H1 (cell line): ENCODE data around the gene PRTN3.

Experiments
- CBX8 ChIP-seq: fragments of 300-800, 300-1000 bp; sonication (generic); IDR thresholded peaks from 2 replicates; pipeline ENCODE4 v1.7.1; 2016; ENCODE audit warnings: low read depth, low read length, borderline replicate concordance
- CTCF ChIP-seq, 3 experiments: IDR thresholded peaks; 1 replicate in 2 of 3; 2 replicates in 1 of 3; pipeline versions ENCODE4 v1.5.1 to v1.6.1; 2011; ENCODE audit warnings: low read length in 3 of 3, mild to moderate bottlenecking in 3 of 3, inconsistent platforms in 2 of 3, low read depth in 1 of 3, moderate library complexity in 1 of 3; ENCODE audit not compliant: insufficient read depth in 1 of 3; ENCODE audit errors: control extremely low read depth in 1 of 3
- EP300 ChIP-seq, 2 experiments: IDR thresholded peaks; 1 replicate in 1 of 2; 2 replicates in 1 of 2; pipeline ENCODE4 v1.6.1; 2011 to 2012; ENCODE audit warnings: low read depth in 2 of 2, low read length in 2 of 2, mild to moderate bottlenecking in 2 of 2, borderline replicate concordance in 1 of 2, inconsistent platforms in 1 of 2, moderate library complexity in 1 of 2
- MAX ChIP-seq: IDR thresholded peaks from 2 replicates; pipeline ENCODE4 v1.6.1; 2012; ENCODE audit warnings: inconsistent platforms
- POLR2A ChIP-seq, 2 experiments: IDR thresholded peaks; 1 replicate in 1 of 2; 2 replicates in 1 of 2; pipeline ENCODE4 v1.6.1; 2011; ENCODE audit warnings: low read depth in 2 of 2, low read length in 2 of 2, mild to moderate bottlenecking in 2 of 2; ENCODE audit errors: control extremely low read depth in 1 of 2
- RAD21 ChIP-seq, 2 experiments: IDR thresholded peaks in 1 of 2; conservative IDR thresholded peaks in 1 of 2; 2 replicates each; pipeline ENCODE4 v1.6.1; 2011; ENCODE audit warnings: low read depth in 2 of 2, low read length in 2 of 2, improper control_type of control experiment in 1 of 2, inconsistent platforms in 1 of 2, mild to moderate bottlenecking in 1 of 2, moderate library complexity in 1 of 2
- RFX5 ChIP-seq: IDR thresholded peaks from 2 replicates; pipeline ENCODE4 v1.6.1; 2011; ENCODE audit warnings: low read depth, low read length, improper control_type of control experiment, borderline replicate concordance
- RXRA ChIP-seq: IDR thresholded peaks from 2 replicates; pipeline ENCODE4 v1.6.1; 2011; ENCODE audit warnings: low read depth, mild to moderate bottlenecking, low read length, moderate library complexity; ENCODE audit not compliant: insufficient read depth
- SP4 ChIP-seq: IDR thresholded peaks from 2 replicates; pipeline ENCODE4 v1.6.1; 2012; ENCODE audit warnings: low read length, inconsistent platforms

- no peak for TF ChIP-seq RFX5
- TF ChIP-seq RAD21 (IDR thresholded peaks at IDR 0.05 in 1 of 2, conservative IDR thresholded peaks at IDR 0.05 in 1 of 2; ENCODE audit: low read depth in 2 of 2, low read length in 2 of 2): peak; percentile 28 to 38; a peak in 2 of 4 replicates
- TF ChIP-seq EP300 (IDR thresholded peaks at IDR 0.05; ENCODE audit: borderline replicate concordance in 1 of 2, low read depth in 2 of 2, low read length in 2 of 2): no peak
- no peak for TF ChIP-seq MAX
- peak; percentile 29 to 44 (median 36); a peak in 3 of 4 replicates for TF ChIP-seq CTCF (IDR thresholded peaks at IDR 0.05; ENCODE audit: control extremely low read depth in 1 of 3, insufficient read depth in 1 of 3, low read depth in 1 of 3, low read length in 3 of 3)
- no peak for TF ChIP-seq CBX8
- TF ChIP-seq RXRA: no peak
- no peak for TF ChIP-seq POLR2A (IDR thresholded peaks at IDR 0.05; ENCODE audit: control extremely low read depth in 1 of 2, low read depth in 2 of 2, low read length in 2 of 2)
- no peak for TF ChIP-seq SP4
Observed at GRCh38 chr19:883661-884211, 42.9 kb downstream of the PRTN3 start.
